ENCODE data around the gene STK4. TPM values are rescaled to one million over a fixed set of nuclear protein-coding genes. Genes with fewer than 3 reads are reported as not detected.
A peak's percentile ranks its signal among the peaks of the same experiment; 100 is the strongest.

The STK4 gene
- total RNA-seq, 2 donors from 2014 or later = 17.8 to 23.6 TPM

GRCh38 chr20:44981736-44982406, 15.6 kb downstream of the STK4 start:
- no peaks in the 10 kb centered on the region for H3K27me3 ChIP-seq
- H3K9me3 ChIP-seq = no peaks in the 10 kb centered on the region
- H3K4me1 ChIP-seq = no peaks in the 10 kb centered on the region
- intact Hi-C loops (cut with DNase I) = no loop called here
- H3K27ac ChIP-seq = no peak overlapping the region
- peaks cover 0 to 2% of the 10 kb centered on the region in 2 donors for H3K36me3 ChIP-seq (replicated peaks in 1 of 2; ENCODE audit: insufficient read depth in 1 of 2, low read depth in 2 of 2)
- no peak overlapping the region for H3K4me3 ChIP-seq
- DNase-seq (no peak), ATAC-seq (no peak)
- TF ChIP-seq POLR2A (IDR thresholded peaks at IDR 0.05) = no peak
- no peak for TF ChIP-seq CTCF (IDR thresholded peaks at IDR 0.05)
- WGBS, 2 donors = 75 to 87% methylated on average over 8 of the region's 8 CpGs

GRCh38 chr20:44983093-44983674, 16.9 kb downstream of the STK4 start:
- DNase-seq (no peak), ATAC-seq (no peak)
- no peak overlapping the region for H3K4me3 ChIP-seq
- 92 to 94% methylated on average over 7 of the region's 7 CpGs for WGBS, 2 donors
- H3K27me3 ChIP-seq = no peaks in the 10 kb centered on the region
- no peaks in the 10 kb centered on the region for H3K9me3 ChIP-seq
- H3K36me3 ChIP-seq (replicated peaks in 1 of 2; ENCODE audit: insufficient read depth in 1 of 2, low read depth in 2 of 2) = peaks cover 0 to 2% of the 10 kb centered on the region in 2 donors
- no peak overlapping the region for H3K27ac ChIP-seq
- H3K4me1 ChIP-seq = no peaks in the 10 kb centered on the region
- TF ChIP-seq POLR2A (IDR thresholded peaks at IDR 0.05) = no peak
- no peak for TF ChIP-seq CTCF (IDR thresholded peaks at IDR 0.05)
- intact Hi-C loops (cut with DNase I) = no loop called here

- Histone ChIP-seq H3K4me1 (peaks cover 6% of the 10 kb centered on the region), H3K4me3 (no peak overlapping the region), H3K27ac (no peak overlapping the region), H3K36me3 (replicated peaks in 1 of 2; ENCODE audit: insufficient read depth in 1 of 2, low read depth in 2 of 2) (no peaks in the 10 kb centered on the region), H3K9me3 (no peaks in the 10 kb centered on the region), H3K27me3 (no peaks in the 10 kb centered on the region)
- intact Hi-C loops (cut with DNase I) = no loop called here
- 100% methylated on average over 1 of the region's 1 CpG for WGBS, 2 donors
- DNase-seq (no peak), ATAC-seq (no peak)
- no peak for TF ChIP-seq CTCF (IDR thresholded peaks at IDR 0.05)
- TF ChIP-seq POLR2A (IDR thresholded peaks at IDR 0.05) = no peak
Measured at GRCh38 chr20:44988631-44989171, 22.4 kb downstream of the STK4 start.

GRCh38 chr20:44990425-44990824, 24.1 kb downstream of the STK4 start:
- Histone ChIP-seq H3K9me3 (no peaks in the 10 kb centered on the region), H3K4me3 (no peak overlapping the region), H3K27me3 (no peaks in the 10 kb centered on the region), H3K27ac (peak overlapping the region in 1 of 4 donors; percentile 26), H3K4me1 (peaks cover 6% of the 10 kb centered on the region), H3K36me3 (replicated peaks in 1 of 2; ENCODE audit: insufficient read depth in 1 of 2, low read depth in 2 of 2) (no peaks in the 10 kb centered on the region)
- 74 to 76% methylated on average over 3 of the region's 3 CpGs for WGBS, 2 donors
- ATAC-seq (no peak), DNase-seq (no peak)
- intact Hi-C loops (cut with DNase I) = no loop called here
- TF ChIP-seq POLR2A (IDR thresholded peaks at IDR 0.05) (no peak), CTCF (IDR thresholded peaks at IDR 0.05) (no peak)
